DOHH2 (cell line): Measurements from ENCODE around the gene ZBTB45.

ENCODE experiments used
- H3F3A ChIP-seq: fragments of 200-600 bp; sonication (generic), shearing (Covaris generic); 2 replicates; pipeline ENCODE4 v1.6.0; 2016; ENCODE audit warnings: antibody characterized with exemption, mild to moderate bottlenecking; ENCODE audit not compliant: control insufficient read depth, insufficient read depth
- H3K27ac ChIP-seq: fragments of 200-600 bp; sonication (generic); 2 replicates; pipeline ENCODE4 v1.5.1; 2014; ENCODE audit warnings: low read depth, mild to moderate bottlenecking, low read length, moderate library complexity
- H3K27me3 ChIP-seq: fragments of 200-600 bp; sonication (generic); 2 replicates; pipeline ENCODE4 v1.6.1; 2014; ENCODE audit warnings: mild to moderate bottlenecking, low read length, mixed read lengths; ENCODE audit not compliant: control insufficient read depth
- H3K36me3 ChIP-seq: fragments of 200-600 bp; sonication (generic); 2 replicates; pipeline ENCODE4 v1.6.1; 2014; ENCODE audit warnings: mild to moderate bottlenecking, low read length, moderate library complexity, mixed read lengths; ENCODE audit not compliant: control insufficient read depth
- H3K4me1 ChIP-seq: fragments of 200-600 bp; sonication (generic); 2 replicates; pipeline ENCODE4 v1.6.1; 2014; ENCODE audit warnings: mild to moderate bottlenecking, low read length, mixed read lengths; ENCODE audit not compliant: control insufficient read depth
- H3K4me2 ChIP-seq: fragments of 200-600 bp; sonication (generic); 2 replicates; pipeline ENCODE4 v1.6.0; 2014; ENCODE audit warnings: mild to moderate bottlenecking, low read length, moderate library complexity
- H3K4me3 ChIP-seq: fragments of 200-600 bp; sonication (generic); 2 replicates; pipeline ENCODE4 v1.5.1; 2014; ENCODE audit warnings: mild to moderate bottlenecking, low read length, mixed read lengths
- H3K79me2 ChIP-seq: fragments of 200-600 bp; sonication (generic); 2 replicates; pipeline ENCODE4 v1.6.1; 2014; ENCODE audit warnings: mild to moderate bottlenecking, low read length, mixed read lengths; ENCODE audit not compliant: control insufficient read depth
- H3K9me2 ChIP-seq: fragments of 200-600 bp; sonication (generic); replicated peaks from 2 replicates; pipeline ENCODE4 v1.6.1; 2014; ENCODE audit warnings: mild to moderate bottlenecking, low read length, mixed read lengths; ENCODE audit not compliant: control insufficient read depth
- H3K9me3 ChIP-seq: fragments of 200-600 bp; sonication (generic); 2 replicates; pipeline ENCODE4 v1.6.1; 2014; ENCODE audit warnings: antibody characterized with exemption, low read length, mixed read lengths; ENCODE audit not compliant: control insufficient read depth, insufficient read depth
- H4K20me1 ChIP-seq: fragments of 200-600 bp; sonication (generic); 2 replicates; pipeline ENCODE4 v1.6.0; 2014; ENCODE audit warnings: low read depth, mild to moderate bottlenecking, antibody characterized with exemption, low read length, moderate library complexity; ENCODE audit not compliant: control insufficient read depth, insufficient read depth
- CTCF ChIP-seq: fragments of 200-600 bp; sonication (generic); IDR thresholded peaks from one replicate; pipeline ENCODE4 v1.5.1; 2014; ENCODE audit warnings: antibody characterized with exemption, mild to moderate bottlenecking, low read depth, low read length; ENCODE audit not compliant: poor library complexity, severe bottlenecking
- EZH2phosphoT487 ChIP-seq: fragments of 200-600 bp; sonication (generic); IDR thresholded peaks from 2 replicates; pipeline ENCODE4 v1.6.1; 2017; ENCODE audit warnings: borderline replicate concordance, mild to moderate bottlenecking, antibody characterized with exemption, low read length, moderate library complexity, mixed read lengths

ZBTB45 gene

GRCh38 chr19:58483776-58484175 is 35.8 kb downstream of the ZBTB45 start:
- no peak overlapping the region for H3K27ac ChIP-seq
- TF ChIP-seq EZH2phosphoT487 (no peak), CTCF (no peak)

GRCh38 chr19:58482372-58482771 is 37.2 kb downstream of the ZBTB45 start:
- no peak overlapping the region for H3K4me2 ChIP-seq
- no peaks in the 10 kb centered on the region for H3K79me2 ChIP-seq
- H3K27me3 ChIP-seq, result no peaks in the 10 kb centered on the region
- H4K20me1 ChIP-seq, result no peaks in the 10 kb centered on the region
- H3K36me3 ChIP-seq, result no peaks in the 10 kb centered on the region
- H3K4me3 ChIP-seq, result no peak overlapping the region
- H3K4me1 ChIP-seq, result no peaks in the 10 kb centered on the region; the same call in 1 of the 2 replicates
- H3K9me3 ChIP-seq, result no peaks in the 10 kb centered on the region
- no peaks in the 10 kb centered on the region for H3K9me2 ChIP-seq
- H3K27ac ChIP-seq, result no peak overlapping the region
- H3F3A ChIP-seq, result no peaks in the 10 kb centered on the region
- TF ChIP-seq CTCF, result no peak
- no peak for TF ChIP-seq EZH2phosphoT487

More at GRCh38 chr19:58483776-58484175, 35.8 kb downstream of the ZBTB45 start:
- Histone ChIP-seq H3K4me1 (no peaks in the 10 kb centered on the region), H3K9me3 (no peaks in the 10 kb centered on the region), H3K27me3 (no peaks in the 10 kb centered on the region), H3K36me3 (no peaks in the 10 kb centered on the region), H3K4me2 (no peak overlapping the region), H3K4me3 (no peak overlapping the region), H4K20me1 (no peaks in the 10 kb centered on the region), H3K79me2 (no peaks in the 10 kb centered on the region), H3F3A (no peaks in the 10 kb centered on the region), H3K9me2 (no peaks in the 10 kb centered on the region)

GRCh38 chr19:58480831-58481230 is 38.8 kb downstream of the ZBTB45 start:
- Histone ChIP-seq H4K20me1 (no peaks in the 10 kb centered on the region), H3F3A (no peaks in the 10 kb centered on the region), H3K9me2 (no peaks in the 10 kb centered on the region), H3K27ac (no peak overlapping the region), H3K27me3 (no peaks in the 10 kb centered on the region), H3K9me3 (no peaks in the 10 kb centered on the region), H3K79me2 (no peaks in the 10 kb centered on the region), H3K4me1 (peaks cover 11% of the 10 kb centered on the region), H3K4me2 (no peak overlapping the region), H3K4me3 (no peak overlapping the region), H3K36me3 (no peaks in the 10 kb centered on the region)
- TF ChIP-seq EZH2phosphoT487, result no peak
- TF ChIP-seq CTCF, result no peak

- TF ChIP-seq CTCF (no peak), EZH2phosphoT487 (no peak)
- Histone ChIP-seq H3F3A (0 out of 2 replicates have a peak, but pooled peaks cover under 1% of the 10 kb centered on the region), H3K27me3 (no peaks in the 10 kb centered on the region)
Observed at GRCh38 chr19:58480481-58480830, 39.2 kb downstream of the ZBTB45 start.

More at GRCh38 chr19:58480481-58480830, 39.2 kb downstream of the ZBTB45 start:
- no peaks in the 10 kb centered on the region for H3K79me2 ChIP-seq
- H4K20me1 ChIP-seq, result no peaks in the 10 kb centered on the region
- peaks cover 12% of the 10 kb centered on the region for H3K4me1 ChIP-seq
- H3K27ac ChIP-seq, result no peak overlapping the region
- H3K9me3 ChIP-seq, result no peaks in the 10 kb centered on the region
- H3K36me3 ChIP-seq, result no peaks in the 10 kb centered on the region
- H3K4me2 ChIP-seq, result no peak overlapping the region
- H3K9me2 ChIP-seq, result no peaks in the 10 kb centered on the region
- no peak overlapping the region for H3K4me3 ChIP-seq
